GM12878 (cell line): ENCODE measurements around the gene GRIK4. TPM values are rescaled to one million over a fixed set of nuclear protein-coding genes. Genes with fewer than 3 reads are reported as not detected.

ENCODE experiments used
- ATAC-seq: fragments of 200-7000 bp; cut with Tn5 transposase; 3 replicates; pipeline ENCODE4 v1.9.1; 2020; ENCODE audit warnings: mild to moderate bottlenecking, moderate library complexity
- BruUV-seq: library from RNA; stranded (reverse); fragments of 400-500 nt; replicated peaks from 2 replicates; lab custom pipeline; 2021; lab: Mats Ljungman, UMichigan
- CTCF ChIA-PET: fragments of 300-600 bp; sonication (Branson Sonifier 250); formaldehyde crosslinking; extraction: SDS; loops from one replicate; lab custom pipeline; 2021; ENCODE audit warnings: inconsistent platforms; lab: Yijun Ruan, JAX
- POLR2A ChIA-PET: fragments of 350-600 bp; formaldehyde crosslinking; extraction: SDS; loops from one replicate; lab custom pipeline; 2021; ENCODE audit warnings: inconsistent platforms; lab: Charles Lee
- RAD21 ChIA-PET: fragments of 300-600 bp; sonication (Branson Sonifier 250); formaldehyde crosslinking; loops from one replicate; lab custom pipeline; 2023; ENCODE audit warnings: antibody characterized with exemption; ENCODE audit not compliant: unreplicated experiment; lab: Charles Lee
- SMC1A ChIA-PET: fragments of 300-600 bp; sonication (Branson Sonifier 250); formaldehyde crosslinking; loops from one replicate; lab custom pipeline; 2023; ENCODE audit not compliant: unreplicated experiment, uncharacterized antibody; lab: Charles Lee
- DNase-seq: peaks from one replicate; pipeline ENCODE4 v3.0.0-alpha.2; 2011; ENCODE audit warnings: low read depth, low spot score
- FAIRE-seq: peaks from 3 replicates; lab custom pipeline; 2011; peaks lifted over from hg19 to GRCh38; lab: Jason Lieb, UNC
- H2AFZ ChIP-seq: 2 replicates; pipeline ENCODE4 v1.6.0; 2011; ENCODE audit warnings: low read depth, low read length, control low read depth; ENCODE audit not compliant: control insufficient read depth
- H3K27ac ChIP-seq: 2 replicates; pipeline ENCODE4 v1.5.1; 2011; ENCODE audit warnings: control low read depth; ENCODE audit not compliant: control insufficient read depth, insufficient read depth
- H3K27me3 ChIP-seq, 2 experiments: replicated peaks in 1 of 2; 2 replicates each; pipeline versions ENCODE4 v1.6.0 to v1.6.1; 2011; ENCODE audit warnings: low read length in 1 of 2; ENCODE audit not compliant: control insufficient read depth in 2 of 2, insufficient read depth in 2 of 2
- H3K36me3 ChIP-seq, 2 experiments: 2 replicates each; pipeline ENCODE4 v1.5.1; 2011; ENCODE audit warnings: low read length in 1 of 2; ENCODE audit not compliant: control insufficient read depth in 2 of 2, insufficient read depth in 2 of 2
- H3K4me1 ChIP-seq: 2 replicates; pipeline ENCODE4 v1.6.1; 2011; ENCODE audit warnings: mild to moderate bottlenecking, low read length, moderate library complexity, mixed read lengths; ENCODE audit not compliant: control insufficient read depth, insufficient read depth
- H3K4me2 ChIP-seq: 2 replicates; pipeline ENCODE4 v1.6.0; 2011; ENCODE audit warnings: control low read depth; ENCODE audit not compliant: control insufficient read depth, insufficient read depth
- H3K4me3 ChIP-seq: fragments of 200-600 bp; sonication (generic); 2 replicates; pipeline ENCODE4 v1.5.1; 2016
- H3K79me2 ChIP-seq: 2 replicates; pipeline ENCODE4 v1.6.0; 2011; ENCODE audit warnings: low read length; ENCODE audit not compliant: control insufficient read depth, insufficient read depth
- H3K9ac ChIP-seq: 2 replicates; pipeline ENCODE4 v1.8.0; 2011; ENCODE audit warnings: low read length, control low read depth, mixed read lengths; ENCODE audit not compliant: control insufficient read depth, insufficient read depth
- H3K9me3 ChIP-seq: replicated peaks from 3 replicates; pipeline ENCODE4 v1.5.1; 2011; ENCODE audit warnings: mild to moderate bottlenecking, low read length; ENCODE audit not compliant: control insufficient read depth, insufficient read depth
- H4K20me1 ChIP-seq: 2 replicates; pipeline ENCODE4 v1.6.0; 2011; ENCODE audit not compliant: control insufficient read depth, insufficient read depth
- JUND ChIP-seq: IDR thresholded peaks from 2 replicates; pipeline ENCODE4 v1.6.1; 2012; ENCODE audit warnings: low read depth, mild to moderate bottlenecking, low read length, improper control_type of control experiment, moderate library complexity
- KDM1A ChIP-seq: fragments of 200-600 bp; sonication (generic); IDR thresholded peaks from 2 replicates; pipeline ENCODE4 v1.6.1; 2016; ENCODE audit warnings: borderline replicate concordance
- POLR2AphosphoS5 ChIP-seq: IDR thresholded peaks from 2 replicates; pipeline ENCODE4 v1.6.1; 2011; ENCODE audit warnings: mild to moderate bottlenecking, low read length, inconsistent platforms
- TCF7 ChIP-seq: IDR thresholded peaks from 2 replicates; pipeline ENCODE4 v1.6.1; 2014; ENCODE audit warnings: antibody characterized with exemption, borderline replicate concordance
- ZNF217 ChIP-seq: fragments of 450-650 bp; IDR thresholded peaks from 2 replicates; pipeline ENCODE4 v1.6.1; 2017; ENCODE audit warnings: antibody characterized with exemption, mild to moderate bottlenecking
- WGBS: methylation state at CpG from one replicate; pipeline ENCODE4 v1.1.6; 2016; ENCODE audit warnings: low lambda C conversion rate; ENCODE audit not compliant: insufficient replicate concordance, insufficient coverage; ENCODE audit errors: missing lambda C conversion rate; 5-methylcytosine and 5-hydroxymethylcytosine counted together
- in situ Hi-C: fragments of 300-500 bp; cut with MboI; formaldehyde crosslinking; loops from 9 replicates; pipeline ENCODE4 v1.14.3; 2018; ENCODE audit warnings: mixed read lengths
- intact Hi-C: fragments of 100-400 bp; cut with micrococcal nuclease; formaldehyde crosslinking; loops from one replicate; pipeline ENCODE4 v1.14.2; 2022; ENCODE audit not compliant: unreplicated experiment
- polyA plus RNA-seq, 11 experiments: library from polyadenylated mRNA; depleted of rRNA in 4 of 11; unstranded in 6 of 11; stranded (reverse) in 5 of 11; fragments of >200 nt; fragmentation: Nextera tagmentation in 4 of 11; fragmentation: Illumina TruSeq in 1 of 11; extraction: Ambion mirVana in 4 of 11; extraction: Trizol in 1 of 11; gene quantifications; 1 replicate in 1 of 11; 2 replicates in 10 of 11; pipeline versions ENCODE4 v1.2.1 to v1.2.3, GENCODE V29; 2011 to 2016; ENCODE audit warnings: inconsistent platforms in 2 of 11, missing spikeins in 2 of 11, low read depth in 1 of 11
- total RNA-seq, 4 experiments: library from RNA; depleted of rRNA in 3 of 4; stranded (reverse); fragments of >200 nt in 3 of 4; fragmentation: Illumina TruSeq in 1 of 4; extraction: Trizol in 1 of 4; gene quantifications; 2 replicates each; pipeline versions ENCODE4 v1.2.1 to v1.2.3, GENCODE V29; 2013 to 2021
- TF ChIP-seq, protein P1 (sequence below), 3 experiments: IDR thresholded peaks in 2 of 3; conservative IDR thresholded peaks in 1 of 3; 2 replicates each; pipeline ENCODE4 v1.5.1; 2011; ENCODE audit warnings: low read depth in 3 of 3, low read length in 3 of 3, mild to moderate bottlenecking in 3 of 3, control low read depth in 2 of 3, moderate library complexity in 2 of 3, inconsistent platforms in 1 of 3, mixed read lengths in 1 of 3; ENCODE audit not compliant: control insufficient read depth in 2 of 3, insufficient read depth in 1 of 3; ENCODE audit errors: extremely low read depth in 1 of 3
- TF ChIP-seq, protein P2 (sequence below): fragments of 450-650 bp; IDR thresholded peaks from 2 replicates; pipeline ENCODE4 v1.6.1; 2017; ENCODE audit warnings: borderline replicate concordance
- TF ChIP-seq, protein P3 (sequence below): fragments of 450-650 bp; IDR thresholded peaks from 2 replicates; pipeline ENCODE4 v1.6.1; 2016; ENCODE audit warnings: mild to moderate bottlenecking, moderate library complexity, borderline replicate concordance

The GRIK4 gene
- total and polyA plus RNA-seq, 10 of the 15 experiments (the other 5 are each of a cell fraction or from before 2014, with no cell fraction given): 0.33 to 3.6 (median 0.72) TPM

DNA sequence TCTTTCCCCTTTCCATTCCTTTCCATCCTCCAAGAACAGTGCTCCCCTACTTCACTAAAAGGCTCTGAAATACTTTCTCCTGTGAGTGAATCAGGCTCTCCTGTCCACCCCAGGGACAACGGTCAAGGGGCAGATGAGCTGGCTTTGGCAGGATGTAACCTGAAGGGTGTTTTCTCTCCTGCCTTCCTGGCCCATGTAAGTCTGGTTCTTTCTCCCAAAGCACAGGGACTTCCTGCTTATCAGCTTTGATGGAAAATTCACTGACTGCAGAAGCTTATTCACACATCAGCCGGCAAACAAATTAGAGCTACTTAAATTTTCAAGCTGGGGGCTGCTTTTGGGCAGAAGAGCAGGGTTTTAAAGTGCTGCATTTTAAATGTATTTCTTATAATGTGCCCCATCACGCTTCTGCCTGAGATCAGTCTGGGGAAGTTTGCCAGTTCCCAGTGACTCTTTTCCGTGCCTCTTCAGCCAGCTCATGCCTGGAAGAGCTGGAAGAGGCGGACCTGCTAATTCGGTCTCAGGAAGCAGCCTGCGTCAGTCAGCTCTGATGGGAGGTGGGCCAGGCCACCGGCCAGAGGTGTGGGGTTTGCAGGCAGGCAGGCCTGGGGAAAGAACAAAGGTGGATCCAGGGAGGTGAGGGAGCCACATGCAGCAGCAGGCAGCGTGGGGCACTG lies 372.0 kb downstream of the GRIK4 start (continued):
- TF ChIP-seq, protein P1, sequence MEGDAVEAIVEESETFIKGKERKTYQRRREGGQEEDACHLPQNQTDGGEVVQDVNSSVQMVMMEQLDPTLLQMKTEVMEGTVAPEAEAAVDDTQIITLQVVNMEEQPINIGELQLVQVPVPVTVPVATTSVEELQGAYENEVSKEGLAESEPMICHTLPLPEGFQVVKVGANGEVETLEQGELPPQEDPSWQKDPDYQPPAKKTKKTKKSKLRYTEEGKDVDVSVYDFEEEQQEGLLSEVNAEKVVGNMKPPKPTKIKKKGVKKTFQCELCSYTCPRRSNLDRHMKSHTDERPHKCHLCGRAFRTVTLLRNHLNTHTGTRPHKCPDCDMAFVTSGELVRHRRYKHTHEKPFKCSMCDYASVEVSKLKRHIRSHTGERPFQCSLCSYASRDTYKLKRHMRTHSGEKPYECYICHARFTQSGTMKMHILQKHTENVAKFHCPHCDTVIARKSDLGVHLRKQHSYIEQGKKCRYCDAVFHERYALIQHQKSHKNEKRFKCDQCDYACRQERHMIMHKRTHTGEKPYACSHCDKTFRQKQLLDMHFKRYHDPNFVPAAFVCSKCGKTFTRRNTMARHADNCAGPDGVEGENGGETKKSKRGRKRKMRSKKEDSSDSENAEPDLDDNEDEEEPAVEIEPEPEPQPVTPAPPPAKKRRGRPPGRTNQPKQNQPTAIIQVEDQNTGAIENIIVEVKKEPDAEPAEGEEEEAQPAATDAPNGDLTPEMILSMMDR (IDR thresholded peaks at IDR 0.05 in 2 of 3, conservative IDR thresholded peaks at IDR 0.05 in 1 of 3; ENCODE audit: control insufficient read depth in 2 of 3, extremely low read depth in 1 of 3, insufficient read depth in 1 of 3, low read depth in 3 of 3, low read length in 3 of 3): no peak
- TF ChIP-seq JUND: no peak

GRCh38 chr11:120884154-120885020 lies 372.8 kb downstream of the GRIK4 start:
- Histone ChIP-seq H3K27me3 (peaks cover 0 to 10% of the 10 kb centered on the region in 2 experiments; a peak in 1 of 4 replicates), H3K4me2 (no peak overlapping the region), H3K9ac (no peak overlapping the region), H3K79me2 (no peaks in the 10 kb centered on the region), H4K20me1 (no peaks in the 10 kb centered on the region), H3K9me3 (no peaks in the 10 kb centered on the region), H3K36me3 (no peaks in the 10 kb centered on the region), H3K27ac (no peak overlapping the region), H2AFZ (no peak overlapping the region), H3K4me1 (no peaks in the 10 kb centered on the region), H3K4me3 (no peak overlapping the region)
- FAIRE-seq (no peak), ATAC-seq (no peak), DNase-seq (no peak)
- intact Hi-C loops: no loop called here
- RAD21 ChIA-PET: no interaction called here
- in situ Hi-C loops: no loop called here
- POLR2A ChIA-PET: no interaction called here
- BruUV-seq: no TSS peak
- CTCF ChIA-PET: interaction anchor here (1.1 to 1.9 kb wide), 4 partner anchors 28 to 310 kb away, joined by 3 to 5 read pairs (median 4); no protein-coding TSS in a partner anchor
- SMC1A ChIA-PET: interaction anchor here (1.3 kb wide), 1 partner anchor 23 kb away, joined by 3 read pairs; no protein-coding TSS in a partner anchor
- 60% methylated on average over 20 of the region's 20 CpGs for WGBS
- TF ChIP-seq, protein P2, sequence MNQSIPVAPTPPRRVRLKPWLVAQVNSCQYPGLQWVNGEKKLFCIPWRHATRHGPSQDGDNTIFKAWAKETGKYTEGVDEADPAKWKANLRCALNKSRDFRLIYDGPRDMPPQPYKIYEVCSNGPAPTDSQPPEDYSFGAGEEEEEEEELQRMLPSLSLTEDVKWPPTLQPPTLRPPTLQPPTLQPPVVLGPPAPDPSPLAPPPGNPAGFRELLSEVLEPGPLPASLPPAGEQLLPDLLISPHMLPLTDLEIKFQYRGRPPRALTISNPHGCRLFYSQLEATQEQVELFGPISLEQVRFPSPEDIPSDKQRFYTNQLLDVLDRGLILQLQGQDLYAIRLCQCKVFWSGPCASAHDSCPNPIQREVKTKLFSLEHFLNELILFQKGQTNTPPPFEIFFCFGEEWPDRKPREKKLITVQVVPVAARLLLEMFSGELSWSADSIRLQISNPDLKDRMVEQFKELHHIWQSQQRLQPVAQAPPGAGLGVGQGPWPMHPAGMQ: no peak
- TF ChIP-seq KDM1A (no peak), POLR2AphosphoS5 (no peak), ZNF217 (no peak), TCF7 (no peak)
- TF ChIP-seq, protein P3, sequence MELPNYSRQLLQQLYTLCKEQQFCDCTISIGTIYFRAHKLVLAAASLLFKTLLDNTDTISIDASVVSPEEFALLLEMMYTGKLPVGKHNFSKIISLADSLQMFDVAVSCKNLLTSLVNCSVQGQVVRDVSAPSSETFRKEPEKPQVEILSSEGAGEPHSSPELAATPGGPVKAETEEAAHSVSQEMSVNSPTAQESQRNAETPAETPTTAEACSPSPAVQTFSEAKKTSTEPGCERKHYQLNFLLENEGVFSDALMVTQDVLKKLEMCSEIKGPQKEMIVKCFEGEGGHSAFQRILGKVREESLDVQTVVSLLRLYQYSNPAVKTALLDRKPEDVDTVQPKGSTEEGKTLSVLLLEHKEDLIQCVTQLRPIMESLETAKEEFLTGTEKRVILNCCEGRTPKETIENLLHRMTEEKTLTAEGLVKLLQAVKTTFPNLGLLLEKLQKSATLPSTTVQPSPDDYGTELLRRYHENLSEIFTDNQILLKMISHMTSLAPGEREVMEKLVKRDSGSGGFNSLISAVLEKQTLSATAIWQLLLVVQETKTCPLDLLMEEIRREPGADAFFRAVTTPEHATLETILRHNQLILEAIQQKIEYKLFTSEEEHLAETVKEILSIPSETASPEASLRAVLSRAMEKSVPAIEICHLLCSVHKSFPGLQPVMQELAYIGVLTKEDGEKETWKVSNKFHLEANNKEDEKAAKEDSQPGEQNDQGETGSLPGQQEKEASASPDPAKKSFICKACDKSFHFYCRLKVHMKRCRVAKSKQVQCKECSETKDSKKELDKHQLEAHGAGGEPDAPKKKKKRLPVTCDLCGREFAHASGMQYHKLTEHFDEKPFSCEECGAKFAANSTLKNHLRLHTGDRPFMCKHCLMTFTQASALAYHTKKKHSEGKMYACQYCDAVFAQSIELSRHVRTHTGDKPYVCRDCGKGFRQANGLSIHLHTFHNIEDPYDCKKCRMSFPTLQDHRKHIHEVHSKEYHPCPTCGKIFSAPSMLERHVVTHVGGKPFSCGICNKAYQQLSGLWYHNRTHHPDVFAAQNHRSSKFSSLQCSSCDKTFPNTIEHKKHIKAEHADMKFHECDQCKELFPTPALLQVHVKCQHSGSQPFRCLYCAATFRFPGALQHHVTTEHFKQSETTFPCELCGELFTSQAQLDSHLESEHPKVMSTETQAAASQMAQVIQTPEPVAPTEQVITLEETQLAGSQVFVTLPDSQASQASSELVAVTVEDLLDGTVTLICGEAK: no peak
